ENCODE measurements around the gene RRP8.

The RRP8 gene

DNA sequence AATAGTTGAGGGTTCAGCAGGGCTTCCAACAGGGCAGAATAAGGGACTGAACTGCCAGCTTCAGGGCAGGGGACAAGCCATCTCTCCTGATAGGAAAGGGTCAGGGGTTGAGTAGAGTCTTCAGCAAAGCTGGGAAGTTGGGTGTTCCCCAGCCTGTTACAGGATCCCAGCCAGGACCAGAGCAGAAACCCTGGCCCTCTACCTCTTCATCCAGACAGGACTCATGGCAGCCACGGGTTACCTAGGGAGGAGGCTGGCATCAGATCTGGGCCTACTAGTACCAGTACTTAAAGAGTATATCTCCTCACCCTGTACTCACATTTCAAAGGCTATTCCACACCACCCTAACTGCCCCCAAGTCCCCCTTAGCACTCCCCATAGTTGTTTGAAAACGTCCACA lies 11.0 kb upstream of the RRP8 start:
- Histone ChIP-seq H3K79me1 (ENCODE audit: low read depth, low read length) (peaks cover 6% of the 10 kb centered on the region), H2AK5ac (ENCODE audit: low read depth, low read length) (no peak overlapping the region), H3K4ac (ENCODE audit: low read length) (no peak overlapping the region), H3K18ac (ENCODE audit: low read length) (no peak overlapping the region), H4K91ac (ENCODE audit: low read depth, low read length, poor library complexity) (no peak overlapping the region), H3K4me3 (ENCODE audit: low read length in 2 of 2) (no peak overlapping the region), H3K27ac (replicated peaks; ENCODE audit: low read length) (no peak overlapping the region), H4K8ac (ENCODE audit: low read depth, low read length) (no peak overlapping the region), H3K27me3 (ENCODE audit: control insufficient read depth in 3 of 3, insufficient read depth in 3 of 3, low read depth in 1 of 3, low read length in 3 of 3) (no peaks in the 10 kb centered on the region), H3K4me1 (ENCODE audit: control insufficient read depth in 2 of 2, insufficient read depth in 1 of 2, low read depth in 1 of 2, low read length in 2 of 2) (peaks cover 7 to 22% of the 10 kb centered on the region in 2 donors), H3K23ac (ENCODE audit: low read depth, low read length, poor library complexity) (no peak overlapping the region), H2BK15ac (ENCODE audit: low read length) (no peak overlapping the region), H3K4me2 (ENCODE audit: insufficient read depth, low read length, poor library complexity, severe bottlenecking) (no peak overlapping the region), H2BK120ac (ENCODE audit: low read depth, low read length) (no peak overlapping the region), H2AFZ (ENCODE audit: low read length) (no peak overlapping the region), H2BK12ac (ENCODE audit: low read length) (no peak overlapping the region), H3K14ac (ENCODE audit: low read length) (no peak overlapping the region), H3K9me3 (replicated peaks in 1 of 2; ENCODE audit: control insufficient read depth in 2 of 2, insufficient read depth in 1 of 2, low read depth in 1 of 2, low read length in 2 of 2) (no peaks in the 10 kb centered on the region), H3K36me3 (replicated peaks in 1 of 2; ENCODE audit: control insufficient read depth in 2 of 2, insufficient read depth in 2 of 2, low read length in 2 of 2) (peaks cover 22 to 43% of the 10 kb centered on the region in 2 donors), H3K9ac (ENCODE audit: low read depth, low read length, poor library complexity) (no peak overlapping the region), H2BK5ac (ENCODE audit: low read length) (no peak overlapping the region)
- DNase-seq (ENCODE audit: low spot score): no peak
- WGBS, 2 donors (ENCODE audit: extremely low coverage in 2 of 2, insufficient read length in 2 of 2, insufficient replicate concordance in 1 of 2): no CpG with 5 or more reads among the region's 2 CpGs

DNA sequence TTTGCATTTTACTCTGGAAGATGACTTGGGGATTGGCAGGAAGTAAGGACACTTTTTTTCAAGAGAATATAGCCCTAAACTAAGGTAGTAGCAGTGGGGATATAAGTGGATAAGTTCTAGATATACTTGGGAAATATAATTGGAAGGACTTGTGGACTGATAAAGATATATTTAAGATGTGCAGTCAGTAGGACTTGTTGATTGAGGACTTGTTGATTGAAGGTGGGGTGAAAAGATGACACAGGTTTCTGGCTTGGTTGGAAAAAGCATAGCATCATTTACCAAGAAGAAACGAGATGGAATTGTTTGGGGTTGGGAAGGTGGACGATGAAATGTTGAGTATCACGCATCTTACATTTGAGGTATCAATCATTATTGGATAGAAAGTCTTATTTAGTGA lies 10.1 kb upstream of the RRP8 start:
- Histone ChIP-seq H2BK120ac (ENCODE audit: low read depth, low read length) (no peak overlapping the region), H3K36me3 (replicated peaks in 1 of 2; ENCODE audit: control insufficient read depth in 2 of 2, insufficient read depth in 2 of 2, low read length in 2 of 2) (peaks cover 31 to 52% of the 10 kb centered on the region in 2 donors), H3K23ac (ENCODE audit: low read depth, low read length, poor library complexity) (no peak overlapping the region), H3K9me3 (replicated peaks in 1 of 2; ENCODE audit: control insufficient read depth in 2 of 2, insufficient read depth in 1 of 2, low read depth in 1 of 2, low read length in 2 of 2) (no peaks in the 10 kb centered on the region), H2BK5ac (ENCODE audit: low read length) (no peak overlapping the region), H3K14ac (ENCODE audit: low read length) (no peak overlapping the region), H3K4me2 (ENCODE audit: insufficient read depth, low read length, poor library complexity, severe bottlenecking) (no peak overlapping the region), H2AFZ (ENCODE audit: low read length) (no peak overlapping the region), H3K4ac (ENCODE audit: low read length) (no peak overlapping the region), H2BK15ac (ENCODE audit: low read length) (no peak overlapping the region), H3K18ac (ENCODE audit: low read length) (no peak overlapping the region), H3K4me3 (ENCODE audit: low read length in 2 of 2) (no peak overlapping the region), H2BK12ac (ENCODE audit: low read length) (no peak overlapping the region), H4K8ac (ENCODE audit: low read depth, low read length) (no peak overlapping the region), H3K9ac (ENCODE audit: low read depth, low read length, poor library complexity) (no peak overlapping the region), H3K27ac (replicated peaks; ENCODE audit: low read length) (no peak overlapping the region), H2AK5ac (ENCODE audit: low read depth, low read length) (no peak overlapping the region), H3K79me1 (ENCODE audit: low read depth, low read length) (peaks cover 3% of the 10 kb centered on the region), H3K4me1 (ENCODE audit: control insufficient read depth in 2 of 2, insufficient read depth in 1 of 2, low read depth in 1 of 2, low read length in 2 of 2) (peaks cover 4 to 19% of the 10 kb centered on the region in 2 donors), H4K91ac (ENCODE audit: low read depth, low read length, poor library complexity) (no peak overlapping the region), H3K27me3 (ENCODE audit: control insufficient read depth in 3 of 3, insufficient read depth in 3 of 3, low read depth in 1 of 3, low read length in 3 of 3) (no peaks in the 10 kb centered on the region)
- no peak for DNase-seq (ENCODE audit: low spot score)
- 100% methylated on average over 2 of the region's 3 CpGs; no CpG with 5 or more reads in 1 of the 2 donors for WGBS, 2 donors (ENCODE audit: extremely low coverage in 2 of 2, insufficient read length in 2 of 2, insufficient replicate concordance in 1 of 2)

DNA sequence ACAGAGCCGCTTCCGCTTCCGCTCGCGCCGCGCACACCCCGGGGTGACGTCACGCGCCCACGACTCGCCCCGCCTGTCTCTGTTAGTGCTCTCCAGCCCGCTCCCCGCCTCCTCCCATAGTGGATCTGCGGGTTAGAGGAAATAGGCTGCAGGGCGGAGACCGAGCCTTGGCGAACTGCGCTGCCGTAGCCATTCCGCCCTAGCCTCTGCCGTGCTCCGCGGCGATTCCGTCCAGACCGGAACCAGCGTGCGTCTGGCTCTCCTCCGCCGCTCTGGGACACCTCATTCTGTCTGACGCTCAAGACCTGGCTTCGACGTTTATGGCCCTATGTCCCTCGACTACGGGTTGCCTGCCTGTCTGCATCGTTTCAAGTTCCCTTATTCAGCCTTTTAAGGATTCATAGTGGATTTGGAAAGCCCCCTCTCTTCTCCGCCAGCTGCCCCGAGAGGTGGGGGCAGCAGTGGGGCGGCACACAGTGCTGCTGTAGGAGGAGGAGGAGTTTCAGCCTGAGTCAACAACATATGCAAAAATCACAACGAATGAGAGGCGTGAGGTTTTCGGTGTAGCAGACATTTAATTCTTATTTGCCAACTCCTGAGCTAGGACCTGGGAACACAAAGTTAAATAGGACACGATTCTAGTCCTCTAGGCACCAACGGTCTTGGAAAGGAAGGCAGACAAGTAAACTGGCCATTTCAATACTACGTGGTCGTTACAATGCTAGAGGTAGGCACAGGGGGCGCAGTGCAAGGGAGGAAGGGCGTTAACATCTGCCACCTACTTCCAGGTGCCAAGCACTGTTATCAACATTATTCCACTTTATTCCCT lies 9.0 kb upstream of the RRP8 start, which contains the start of gene TAF10:
TAF10 (minus strand) TSS at position 4 of the 829 bp plus-strand sequence. CDS start 27 bp downstream, outside the sequence.
- Histone ChIP-seq H2BK12ac (ENCODE audit: low read length) (peak within 1 kb of the TSS; percentile 91), H3K4ac (ENCODE audit: low read length) (no peak within 1 kb of the TSS), H3K9me3 (replicated peaks in 1 of 2; ENCODE audit: control insufficient read depth in 2 of 2, insufficient read depth in 1 of 2, low read depth in 1 of 2, low read length in 2 of 2) (no peaks in the 10 kb centered on the region), H3K36me3 (replicated peaks in 1 of 2; ENCODE audit: control insufficient read depth in 2 of 2, insufficient read depth in 2 of 2, low read length in 2 of 2) (peaks cover 38 to 63% of the 10 kb centered on the region in 2 donors), H2BK15ac (ENCODE audit: low read length) (no peak within 1 kb of the TSS), H3K23ac (ENCODE audit: low read depth, low read length, poor library complexity) (peak within 1 kb of the TSS; percentile 90), H3K4me1 (ENCODE audit: control insufficient read depth in 2 of 2, insufficient read depth in 1 of 2, low read depth in 1 of 2, low read length in 2 of 2) (peaks cover 4 to 17% of the 10 kb centered on the region in 2 donors), H3K14ac (ENCODE audit: low read length) (peak within 1 kb of the TSS; percentile 89), H3K79me1 (ENCODE audit: low read depth, low read length) (peaks cover 3% of the 10 kb centered on the region), H2AFZ (ENCODE audit: low read length) (peak within 1 kb of the TSS; percentile 87), H2BK5ac (ENCODE audit: low read length) (no peak within 1 kb of the TSS), H2BK120ac (ENCODE audit: low read depth, low read length) (peak within 1 kb of the TSS; percentile 42), H3K27ac (replicated peaks; ENCODE audit: low read length) (peak within 1 kb of the TSS; percentile 95), H2AK5ac (ENCODE audit: low read depth, low read length) (no peak within 1 kb of the TSS), H4K8ac (ENCODE audit: low read depth, low read length) (peak within 1 kb of the TSS; percentile 87), H3K27me3 (ENCODE audit: control insufficient read depth in 3 of 3, insufficient read depth in 3 of 3, low read depth in 1 of 3, low read length in 3 of 3) (no peaks in the 10 kb centered on the region), H4K91ac (ENCODE audit: low read depth, low read length, poor library complexity) (no peak within 1 kb of the TSS), H3K4me2 (ENCODE audit: insufficient read depth, low read length, poor library complexity, severe bottlenecking) (peak within 1 kb of the TSS; percentile 95), H3K18ac (ENCODE audit: low read length) (peak within 1 kb of the TSS; percentile 96), H3K4me3 (ENCODE audit: low read length in 2 of 2) (peak within 1 kb of the TSS; percentile 66 to 88), H3K9ac (ENCODE audit: low read depth, low read length, poor library complexity) (peak within 1 kb of the TSS; percentile 99)
- no CpG with 5 or more reads among the region's 51 CpGs for WGBS, 2 donors (ENCODE audit: extremely low coverage in 2 of 2, insufficient read length in 2 of 2, insufficient replicate concordance in 1 of 2)
- peak; percentile 90 for DNase-seq (ENCODE audit: low spot score)

GRCh38 chr11:6611963-6612212 lies 8.5 kb upstream of the RRP8 start:
- Histone ChIP-seq H3K9me3 (replicated peaks in 1 of 2; ENCODE audit: control insufficient read depth in 2 of 2, insufficient read depth in 1 of 2, low read depth in 1 of 2, low read length in 2 of 2) (no peaks in the 10 kb centered on the region), H3K14ac (ENCODE audit: low read length) (peak overlapping the region; percentile 12), H3K9ac (ENCODE audit: low read depth, low read length, poor library complexity) (peak overlapping the region; percentile 95), H4K8ac (ENCODE audit: low read depth, low read length) (no peak overlapping the region), H2AK5ac (ENCODE audit: low read depth, low read length) (no peak overlapping the region), H2BK15ac (ENCODE audit: low read length) (no peak overlapping the region), H3K18ac (ENCODE audit: low read length) (peak overlapping the region; percentile 73), H2AFZ (ENCODE audit: low read length) (peak overlapping the region; percentile 87), H3K79me1 (ENCODE audit: low read depth, low read length) (peaks cover 3% of the 10 kb centered on the region), H2BK5ac (ENCODE audit: low read length) (no peak overlapping the region), H3K4me2 (ENCODE audit: insufficient read depth, low read length, poor library complexity, severe bottlenecking) (peak overlapping the region; percentile 74), H2BK12ac (ENCODE audit: low read length) (no peak overlapping the region), H4K91ac (ENCODE audit: low read depth, low read length, poor library complexity) (no peak overlapping the region), H3K36me3 (replicated peaks in 1 of 2; ENCODE audit: control insufficient read depth in 2 of 2, insufficient read depth in 2 of 2, low read length in 2 of 2) (peaks cover 38 to 66% of the 10 kb centered on the region in 2 donors), H3K4ac (ENCODE audit: low read length) (no peak overlapping the region), H3K4me1 (ENCODE audit: control insufficient read depth in 2 of 2, insufficient read depth in 1 of 2, low read depth in 1 of 2, low read length in 2 of 2) (peaks cover 5 to 21% of the 10 kb centered on the region in 2 donors), H3K27ac (replicated peaks; ENCODE audit: low read length) (no peak overlapping the region), H3K27me3 (ENCODE audit: control insufficient read depth in 3 of 3, insufficient read depth in 3 of 3, low read depth in 1 of 3, low read length in 3 of 3) (no peaks in the 10 kb centered on the region), H3K4me3 (ENCODE audit: low read length in 2 of 2) (peak overlapping the region; percentile 66 to 88), H3K23ac (ENCODE audit: low read depth, low read length, poor library complexity) (peak overlapping the region; percentile 90), H2BK120ac (ENCODE audit: low read depth, low read length) (no peak overlapping the region)
- DNase-seq (ENCODE audit: low spot score): no peak
- no CpG with 5 or more reads among the region's 36 CpGs for WGBS, 2 donors (ENCODE audit: extremely low coverage in 2 of 2, insufficient read length in 2 of 2, insufficient replicate concordance in 1 of 2)

Measured in neuronal stem cell (in vitro differentiated cells).